ENCODE data around the gene TMEM88. TPM values are rescaled to one million over a fixed set of nuclear protein-coding genes. Genes with fewer than 3 reads are reported as not detected.

TMEM88 gene
- total and polyA plus RNA-seq, 2 of the 8 experiments (the other 6 are each of a cell fraction or from before 2014, with no cell fraction given), result 0.69 to 8.8 TPM

- TF ChIP-seq PHF8 (conservative IDR thresholded peaks at IDR 0.05; ENCODE audit: low read depth, low read length), result peak; percentile 66
- TF ChIP-seq RXRA (IDR thresholded peaks at IDR 0.05; ENCODE audit: insufficient read depth, low read depth, low read length), result no peak
- TF ChIP-seq CTBP2 (IDR thresholded peaks at IDR 0.05; ENCODE audit: borderline replicate concordance, insufficient read depth, insufficient read length, low read length), result peak; percentile 73
- peak; percentile 78 to 83; a peak in 1 of 4 replicates for TF ChIP-seq SIN3A (conservative IDR thresholded peaks at IDR 0.05 in 1 of 2, IDR thresholded peaks at IDR 0.05 in 1 of 2; ENCODE audit: low read depth in 1 of 2, low read length in 2 of 2)
- no peak for TF ChIP-seq CBX8 (IDR thresholded peaks at IDR 0.05; ENCODE audit: borderline replicate concordance, low read depth, low read length)
- no peak for TF ChIP-seq SIRT6 (IDR thresholded peaks at IDR 0.05; ENCODE audit: low read length)
- TF ChIP-seq NRF1 (IDR thresholded peaks at IDR 0.05; ENCODE audit: low read depth, low read length), result peak; percentile 50
- 0 out of 2 replicates have a peak, but pooled peaks have one; percentile 36 for TF ChIP-seq E2F6 (IDR thresholded peaks at IDR 0.05)
Measured at GRCh38 chr17:7856811-7857712, 2.2 kb downstream of the TMEM88 start, which contains the start of gene NAA38 (continued).
